OCI-M1 (cell line): Measurements from ENCODE around the gene RHOJ.
"Not testable (repeated sequence)": the region's sequence is repeated elsewhere in the genome, so short reads cannot be mapped to it uniquely, and the experiment has no call there.

ENCODE experiments used
- DNase-seq: peaks from one replicate; lab custom pipeline; 2025; lab: John Stamatoyannopoulos, UW

RHOJ gene

GRCh38 chr14:63299351-63300110, 95.3 kb downstream of the RHOJ start:
- no peak for DNase-seq

- no peak for DNase-seq
These were observed 96.6 kb downstream of the RHOJ start for GRCh38 chr14:63300854-63301253.

GRCh38 chr14:63301891-63302534, 97.8 kb downstream of the RHOJ start:
- no peak for DNase-seq

GRCh38 chr14:63304429-63304828, 100.2 kb downstream of the RHOJ start:
- DNase-seq = not testable (repeated sequence)

GRCh38 chr14:63308723-63309317, 104.6 kb downstream of the RHOJ start:
- DNase-seq = no peak

GRCh38 chr14:63318835-63319234, 114.6 kb downstream of the RHOJ start, which contains the start of gene GPHB5:
GPHB5 (minus strand) TSS chr14:63318935; CDS start chr14:63317849, 1,086 bp downstream.
- no peak for DNase-seq

- DNase-seq = no peak
These were observed 118.2 kb downstream of the RHOJ start for GRCh38 chr14:63322472-63322871.

GRCh38 chr14:63322897-63323573, 118.8 kb downstream of the RHOJ start:
- no peak for DNase-seq

- no peak for DNase-seq
These were observed 122.6 kb downstream of the RHOJ start for GRCh38 chr14:63326840-63327239.

- no peak for DNase-seq
These were observed 124.8 kb downstream of the RHOJ start for GRCh38 chr14:63328787-63329737.

GRCh38 chr14:63342371-63342770, 138.1 kb downstream of the RHOJ start:
- DNase-seq = no peak
